ENCODE measurements around the gene B3GALT6.

B3GALT6 gene

DNA sequence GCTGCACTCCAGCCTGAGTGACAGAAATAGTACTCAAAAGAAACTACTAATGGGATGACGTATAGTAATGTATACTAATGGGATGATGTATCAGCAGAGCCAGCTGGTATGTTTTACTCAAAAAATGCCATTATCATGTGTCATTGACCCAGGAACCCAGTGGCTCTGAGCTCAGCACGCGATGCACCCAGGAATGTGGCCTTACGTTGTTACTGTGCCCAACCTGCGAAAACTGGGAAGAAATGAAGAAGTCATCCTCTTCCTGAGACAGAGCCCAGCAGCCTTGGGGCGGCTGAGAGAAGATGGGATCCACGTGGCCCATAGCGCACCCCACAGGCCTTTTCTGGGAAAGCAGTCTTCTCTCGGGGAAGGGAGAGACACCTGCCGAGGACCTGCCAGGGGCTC, 32.8 kb downstream of the B3GALT6 start:
- peak; percentile 96 for DNase-seq (ENCODE audit: low read depth)

DNA sequence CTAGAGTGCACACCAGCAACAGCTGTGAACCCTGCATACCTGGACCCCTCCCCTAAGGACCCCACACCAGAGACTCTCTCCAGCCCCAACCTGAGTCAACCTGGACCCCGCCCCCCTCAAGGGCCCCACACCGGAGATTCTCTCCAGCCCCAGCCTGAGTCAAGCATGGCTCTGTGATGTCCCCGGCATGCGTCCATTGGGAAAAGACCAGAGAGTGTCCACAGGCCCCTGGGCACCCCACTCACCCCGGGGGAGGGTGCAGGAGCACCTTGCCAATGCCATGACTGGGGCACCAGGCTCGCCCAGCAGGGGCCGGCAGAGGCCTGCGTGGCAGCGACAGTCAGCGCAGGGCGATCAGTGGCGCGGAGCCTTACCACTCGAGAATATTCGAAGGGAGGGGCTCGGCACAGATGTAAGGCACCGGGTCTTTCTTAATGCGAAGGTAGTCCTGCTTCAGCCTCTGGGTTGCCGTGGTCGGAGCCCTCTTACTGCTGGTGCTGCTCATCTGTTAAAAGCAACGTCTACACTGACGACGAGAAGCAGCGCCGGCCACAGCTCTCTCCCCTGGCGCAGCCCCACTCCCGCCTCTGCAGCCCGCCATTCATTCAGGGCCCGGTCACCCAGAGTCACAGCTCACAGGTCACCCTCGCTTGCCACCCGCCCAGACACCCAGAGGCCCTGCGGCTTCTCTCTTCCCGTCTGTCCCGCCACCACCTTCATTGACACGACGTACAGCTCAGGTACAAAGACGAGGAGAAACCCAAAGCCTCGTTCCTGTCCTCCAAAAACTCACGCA, 35.6 kb downstream of the B3GALT6 start:
- no peak for DNase-seq (ENCODE audit: low read depth)

DNA sequence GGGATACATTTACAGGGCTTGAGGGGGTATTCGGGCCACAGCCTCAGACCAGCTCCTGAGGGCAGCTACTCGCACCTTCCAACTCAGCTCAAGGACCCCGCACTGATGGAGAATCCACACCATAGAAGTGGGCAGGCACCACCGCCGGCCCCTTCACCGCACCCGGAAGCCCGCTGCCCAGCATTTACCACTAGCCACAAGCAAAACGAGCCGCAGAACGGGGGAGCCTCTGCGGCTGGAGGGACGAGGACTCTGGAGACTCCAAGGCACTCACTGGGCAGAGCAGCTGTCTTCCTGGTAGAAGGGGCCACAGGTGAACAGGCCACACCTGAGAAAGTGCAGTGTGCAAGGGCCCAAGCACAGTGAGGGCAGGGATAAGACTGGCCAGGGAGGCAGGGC, 36.2 kb downstream of the B3GALT6 start:
- no peak for DNase-seq (ENCODE audit: low read depth)

DNA sequence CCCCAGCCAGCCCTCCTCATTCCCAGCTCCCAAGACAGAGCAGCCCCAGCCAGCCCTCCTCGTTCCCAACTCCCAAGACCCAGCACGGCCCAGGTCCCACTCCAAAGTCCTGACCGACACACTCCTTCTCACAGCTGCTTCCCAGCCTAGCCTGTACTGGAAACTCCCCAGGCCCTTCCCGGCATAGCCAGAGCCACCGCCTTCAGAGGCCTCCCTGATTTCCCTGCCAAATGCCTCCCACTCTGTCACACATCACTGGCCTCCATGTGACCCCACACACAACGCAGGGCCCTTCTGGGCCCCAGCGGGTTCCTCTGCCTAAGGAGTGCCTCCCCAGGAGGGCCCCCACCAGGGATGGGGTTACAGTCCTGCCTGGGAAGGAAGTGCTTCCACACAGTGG, 38.8 kb downstream of the B3GALT6 start:
- no peak for DNase-seq (ENCODE audit: low read depth)

DNA sequence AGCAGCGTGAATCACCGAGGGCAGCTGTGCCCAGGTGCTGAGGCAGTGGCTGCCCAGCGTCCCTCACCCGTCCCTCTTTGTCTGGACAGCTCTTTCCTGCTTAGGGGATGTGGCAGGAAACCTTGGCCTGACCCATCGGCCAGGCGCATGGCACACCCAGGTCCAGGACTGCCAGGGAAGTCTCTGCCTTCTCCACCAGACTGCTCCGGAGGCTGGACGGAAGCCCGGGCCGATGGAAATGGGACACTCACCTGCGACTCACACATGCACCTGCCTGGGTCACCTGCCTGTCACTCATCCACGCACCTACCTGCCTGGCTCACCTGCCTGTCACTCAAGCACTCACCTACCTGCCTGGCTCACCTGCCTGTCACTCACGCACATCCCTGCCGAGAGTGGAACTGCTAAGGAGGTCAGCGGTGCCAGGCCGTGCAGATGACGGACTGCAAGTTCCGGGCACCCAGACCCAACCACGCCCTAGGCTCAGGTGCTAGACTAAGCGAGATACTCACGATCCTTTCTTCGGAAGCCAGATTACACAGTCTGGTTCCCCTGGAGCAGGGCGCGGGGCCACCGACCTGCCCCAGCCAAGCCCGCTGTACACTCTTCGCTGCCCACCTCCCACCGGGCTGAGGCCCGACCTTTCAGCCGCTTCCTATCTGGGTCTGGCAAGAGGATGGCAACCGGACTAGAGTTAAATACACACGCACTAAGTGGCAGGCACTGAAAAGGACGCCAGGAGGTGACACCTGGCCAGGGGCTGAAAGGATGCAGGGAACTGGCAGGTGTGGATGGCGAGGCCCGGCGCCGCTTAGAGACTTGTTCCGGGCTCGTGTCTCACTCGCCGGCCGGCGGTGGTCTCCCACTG, 40.5 kb downstream of the B3GALT6 start:
- no peak for DNase-seq (ENCODE audit: low read depth)

DNA sequence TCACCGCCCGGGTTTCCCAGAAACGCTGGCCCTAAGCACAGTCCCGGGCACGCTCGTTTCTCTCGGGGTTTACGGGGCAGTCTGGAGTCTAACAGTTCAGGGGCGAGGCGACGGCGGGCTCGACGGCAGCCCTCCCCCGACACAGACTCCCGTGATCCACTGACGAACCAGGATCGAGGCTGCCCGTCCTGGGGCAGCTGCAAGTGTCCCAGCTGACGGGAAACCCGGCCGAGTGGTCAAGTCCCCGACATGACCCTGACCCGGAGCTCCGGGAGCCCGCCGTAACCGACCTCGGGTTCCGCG, 41.1 kb downstream of the B3GALT6 start:
- no peak for DNase-seq (ENCODE audit: low read depth)

DNA sequence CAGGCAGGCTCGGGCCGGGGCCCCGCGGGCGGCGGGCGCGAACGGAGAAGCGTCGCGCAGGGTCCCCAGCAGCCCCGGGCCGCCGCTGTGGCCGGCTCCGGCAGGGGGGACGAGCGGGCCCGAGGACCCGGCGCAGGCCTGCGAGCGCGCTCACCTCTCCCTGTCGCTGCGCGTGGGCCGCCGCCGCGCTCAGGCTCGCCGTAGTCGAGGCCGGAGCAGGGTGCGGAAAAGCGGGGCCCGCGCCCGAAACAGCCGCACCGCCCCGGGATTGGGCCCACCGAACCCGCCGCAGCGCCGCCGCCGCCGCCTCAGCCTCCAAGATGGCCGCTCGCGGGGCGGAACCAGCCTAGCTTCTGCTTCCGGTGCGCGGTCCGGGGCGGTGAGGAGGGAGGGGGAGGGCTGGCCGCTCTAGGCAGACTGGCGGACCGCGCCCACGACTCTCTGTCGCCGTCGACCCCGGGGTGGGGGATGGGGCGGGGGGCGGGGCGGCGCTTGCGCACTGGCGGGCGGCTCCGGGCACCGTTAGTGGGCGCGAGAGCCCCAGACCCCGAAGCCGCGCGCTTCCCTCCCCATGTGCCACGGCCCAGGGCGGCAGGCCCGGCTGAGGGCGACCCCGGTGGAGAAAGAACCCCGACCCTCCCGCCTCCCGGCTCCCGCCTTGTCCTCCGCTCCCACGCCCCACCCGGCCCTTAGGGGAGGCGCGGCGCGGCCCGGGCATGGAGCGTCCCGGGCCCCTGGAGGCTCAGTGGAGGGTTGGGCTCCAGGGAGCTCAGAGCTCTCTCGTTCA, 41.7 kb downstream of the B3GALT6 start, which contains the start of gene UBE2J2:
Gene UBE2J2 (minus strand): TSS at position 343 of the 787 bp plus-strand sequence. CDS start 5,862 bp downstream, outside the sequence.
- peak; percentile 67 for DNase-seq (ENCODE audit: low read depth)

DNA sequence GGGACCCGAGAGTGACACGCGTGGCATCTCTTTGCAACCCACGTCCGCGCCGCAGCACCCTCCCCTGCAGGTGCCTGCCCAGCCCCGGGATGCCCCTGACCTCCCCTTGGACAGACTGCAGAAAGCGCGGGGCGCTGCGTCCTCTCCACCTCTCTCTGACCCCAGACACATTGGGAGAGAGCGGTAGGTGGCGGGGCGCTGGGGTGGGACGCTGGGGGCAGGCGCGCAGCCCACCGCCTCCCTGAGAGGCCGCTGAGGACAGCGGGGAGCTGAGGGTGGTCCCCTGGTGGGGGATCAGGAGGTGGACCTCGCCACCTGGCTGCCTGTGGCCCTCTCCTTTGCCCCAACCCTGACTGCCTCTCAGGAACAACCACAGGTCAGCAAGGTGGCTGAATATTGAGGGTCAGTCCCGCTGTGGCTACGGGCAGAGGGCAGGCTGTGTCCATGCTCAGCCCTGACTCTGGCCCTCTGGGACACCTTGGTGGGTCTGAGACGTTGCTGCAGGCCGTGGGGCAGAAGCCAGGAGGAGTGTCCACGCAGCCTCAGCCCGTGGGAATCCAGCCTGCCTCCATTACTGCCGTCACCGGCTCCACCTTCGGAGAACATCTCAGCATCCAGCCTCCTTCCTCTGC, 42.4 kb downstream of the B3GALT6 start:
- no peak for DNase-seq (ENCODE audit: low read depth)

DNA sequence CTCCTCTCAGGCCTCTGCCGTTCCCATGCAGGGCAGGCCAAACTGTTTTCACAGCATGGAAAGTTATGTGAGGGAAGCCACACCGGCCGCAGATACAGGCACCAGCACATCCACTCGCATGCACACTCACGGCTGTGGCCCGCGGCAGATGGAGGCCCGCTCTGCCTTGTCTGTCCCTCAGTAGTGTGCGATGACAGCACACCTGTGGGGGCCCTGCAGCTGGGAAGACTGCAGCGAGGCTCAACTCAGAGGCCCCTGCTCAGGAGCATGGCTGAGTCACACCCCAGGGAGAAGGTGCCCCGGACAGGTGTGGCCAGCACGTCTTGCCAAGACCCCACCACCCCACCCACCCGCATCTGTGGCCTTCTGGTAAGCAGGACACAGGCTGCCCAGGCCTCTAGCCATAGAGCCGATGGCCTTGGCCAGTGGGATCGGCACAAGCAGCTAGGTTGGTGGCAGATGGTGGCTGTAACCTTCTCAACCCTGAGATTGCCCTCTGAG, 42.9 kb downstream of the B3GALT6 start:
- no peak for DNase-seq (ENCODE audit: low read depth)

DNA sequence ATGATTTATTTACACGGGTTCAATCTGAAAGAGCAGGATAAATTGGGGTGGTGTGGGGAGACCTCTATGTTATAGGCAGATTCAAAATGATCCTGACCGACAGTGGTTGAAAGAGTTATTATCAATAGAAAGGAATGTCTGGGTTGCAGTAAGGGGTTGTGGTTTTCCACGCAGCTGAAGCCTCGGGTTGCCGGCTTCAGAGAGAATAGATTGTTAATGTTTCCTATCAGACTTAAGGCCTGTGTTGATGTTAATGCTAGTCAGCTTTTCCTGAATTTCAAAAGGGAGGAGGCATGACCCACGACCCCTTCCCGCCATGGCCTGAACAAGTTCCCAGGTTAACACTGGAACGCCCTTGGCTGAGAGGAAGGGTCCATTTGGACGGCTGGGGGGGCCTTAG, 43.8 kb downstream of the B3GALT6 start:
- DNase-seq (ENCODE audit: low read depth), result no peak

DNA sequence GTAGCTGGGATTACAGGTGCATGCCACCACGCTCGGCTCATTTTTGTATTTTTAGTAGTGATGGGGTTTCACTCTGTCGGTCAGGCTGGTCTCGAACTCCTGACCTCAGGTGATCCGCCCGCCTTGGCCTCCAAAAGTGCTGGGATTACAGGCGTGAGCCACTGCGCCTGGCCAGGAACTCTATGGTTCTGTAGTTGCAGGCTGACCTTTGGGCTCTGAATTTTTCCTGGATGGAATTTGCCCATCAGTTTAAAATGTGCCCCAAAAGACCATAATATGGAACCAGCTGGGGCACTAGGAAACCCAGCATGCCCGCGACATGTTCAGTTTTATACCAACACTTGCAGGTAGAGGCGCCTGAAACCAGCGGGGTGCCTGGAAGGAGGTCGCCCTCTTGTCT, 46.6 kb downstream of the B3GALT6 start:
- no peak for DNase-seq (ENCODE audit: low read depth)

DNA sequence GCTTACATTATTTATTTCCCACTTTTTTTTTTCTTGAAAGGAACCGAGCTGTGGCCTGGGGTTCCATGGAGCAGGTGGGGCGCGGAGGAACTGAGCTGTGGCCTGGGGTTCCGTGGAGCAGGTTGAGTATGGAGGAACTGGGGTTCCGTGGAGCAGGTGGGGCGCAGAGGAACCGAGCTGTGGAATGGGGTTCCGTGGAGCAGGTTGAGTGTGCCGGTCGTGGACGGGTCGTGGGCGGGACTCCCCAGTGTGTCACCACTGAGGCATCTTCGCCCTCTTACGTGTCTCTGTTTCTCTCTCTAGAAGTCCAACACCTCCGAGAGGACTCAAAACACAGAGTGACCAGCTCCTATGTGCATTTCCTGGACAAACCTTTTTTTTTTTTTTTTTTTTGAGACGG, 47.0 kb downstream of the B3GALT6 start:
- no peak for DNase-seq (ENCODE audit: low read depth)

DNA sequence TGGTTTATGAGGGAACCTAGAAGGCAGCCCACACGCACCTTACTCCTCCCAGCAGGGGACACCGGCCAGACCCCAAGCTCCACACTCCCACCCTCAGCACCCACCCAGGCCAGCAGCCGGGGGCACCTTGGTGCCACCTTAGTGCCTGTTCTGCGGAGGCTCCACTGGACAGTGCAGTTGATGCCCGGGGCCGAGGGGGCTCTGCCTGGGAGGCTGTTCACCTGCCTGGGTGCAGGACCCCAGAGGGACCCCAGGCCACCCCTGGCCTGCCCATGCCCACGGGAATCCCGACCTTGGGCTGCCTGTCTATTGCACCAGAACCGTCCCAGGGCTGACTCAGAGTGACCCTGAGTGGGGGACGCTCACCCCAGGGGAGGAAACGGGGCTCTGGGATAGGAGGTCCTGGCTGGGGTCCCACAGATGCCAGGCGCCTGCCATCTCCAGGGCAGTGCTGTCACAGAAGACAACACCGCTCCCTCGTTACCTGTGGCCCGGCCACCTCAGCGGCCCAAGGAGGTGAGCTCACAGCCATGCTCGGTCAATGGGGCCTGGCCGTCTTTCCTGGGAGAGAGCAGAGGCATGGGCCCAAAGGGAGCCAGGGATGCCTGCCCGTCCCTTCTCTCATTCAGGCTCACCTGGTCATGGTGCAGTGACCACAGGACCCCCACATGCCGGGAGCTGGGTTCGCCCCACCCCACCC, 48.9 kb downstream of the B3GALT6 start:
- no peak for DNase-seq (ENCODE audit: low read depth)

DNA sequence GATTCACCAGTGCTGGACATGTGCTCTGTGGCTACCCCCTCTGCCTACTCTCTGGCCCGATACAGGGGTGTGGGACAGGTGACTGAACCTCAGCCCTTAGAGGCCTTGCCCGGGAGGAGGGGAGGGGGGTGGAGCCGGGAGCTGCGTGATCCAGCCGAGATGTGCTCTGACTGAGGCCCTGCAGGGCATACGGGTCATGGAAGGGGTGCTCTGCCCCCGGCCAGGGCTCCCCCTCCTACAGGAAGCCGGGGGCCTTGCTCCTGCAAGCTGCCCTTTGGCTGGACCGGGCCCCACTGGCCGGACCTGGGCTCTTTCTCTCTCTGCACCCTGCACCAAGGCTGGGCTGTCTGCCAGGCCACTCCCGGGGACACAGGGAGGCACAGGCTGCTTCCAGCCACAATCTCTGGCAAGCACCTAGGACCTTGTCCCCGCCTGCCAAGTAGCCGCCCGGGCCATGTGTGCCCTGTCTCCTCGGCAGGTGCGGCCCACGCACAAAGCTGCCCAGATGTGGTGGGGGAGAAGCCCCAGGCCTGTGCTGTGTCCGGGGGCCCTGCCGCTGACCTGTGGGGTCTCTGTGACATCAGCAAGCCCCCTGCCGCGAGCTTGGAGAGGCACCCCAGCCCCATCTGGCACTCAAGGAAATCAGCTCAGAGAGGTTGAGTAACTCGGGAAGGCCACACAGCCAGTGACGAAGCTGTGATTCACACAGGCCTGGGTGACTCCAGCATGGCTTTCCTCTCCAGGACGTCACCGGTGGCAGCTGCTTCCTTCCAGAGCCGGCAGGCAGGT, 49.7 kb downstream of the B3GALT6 start:
- DNase-seq (ENCODE audit: low read depth), result no peak

DNA sequence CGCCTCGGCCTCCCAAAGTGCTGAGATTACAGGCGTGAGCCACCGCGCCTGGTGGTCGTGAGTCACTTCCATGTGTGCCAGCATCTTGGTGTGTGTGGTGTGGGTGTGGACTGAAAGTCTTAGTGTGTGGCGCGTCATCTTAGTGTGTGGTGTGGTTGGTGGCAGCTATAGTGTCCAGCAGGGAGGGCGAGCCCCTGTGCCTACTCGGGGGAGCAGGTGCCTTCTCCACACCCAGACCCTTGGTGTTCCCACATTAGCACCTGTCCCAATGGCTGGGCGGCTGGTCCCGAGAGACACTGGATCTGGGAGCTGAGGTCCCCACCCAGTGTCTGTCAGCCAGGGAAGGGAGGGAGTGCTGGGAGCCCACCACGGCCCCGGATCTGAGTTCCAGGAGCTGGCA, 51.0 kb downstream of the B3GALT6 start:
- no peak for DNase-seq (ENCODE audit: low read depth)

DNA sequence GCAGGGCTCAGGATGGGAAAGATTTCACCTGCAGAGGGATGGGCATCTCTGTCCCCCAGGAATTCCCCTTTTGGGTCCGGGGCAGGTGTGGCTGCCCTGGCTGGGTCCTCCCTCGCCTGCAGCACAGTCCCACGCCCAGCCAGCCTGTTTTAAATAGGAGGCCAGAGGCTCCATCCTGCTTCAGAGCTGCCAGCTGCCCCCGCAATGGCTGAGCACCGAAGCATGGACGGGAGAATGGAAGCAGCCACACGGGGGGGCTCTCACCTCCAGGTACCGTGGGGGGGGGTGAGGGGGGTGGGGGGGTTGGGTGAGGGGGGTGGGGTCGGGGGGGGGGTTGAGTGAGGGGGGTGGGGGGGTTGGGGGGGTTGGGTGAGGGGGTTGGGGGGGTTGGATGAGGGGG, 51.8 kb downstream of the B3GALT6 start:
- DNase-seq (ENCODE audit: low read depth), result no peak
